Measurements from ENCODE around the gene RANGAP1. TPM values are rescaled to one million over a fixed set of nuclear protein-coding genes. Genes with fewer than 3 reads are reported as not detected.
A peak's percentile ranks its signal among the peaks of the same experiment; 100 is the strongest.

The RANGAP1 gene
- total and polyA plus RNA-seq, 2 donors (not counting 1 experiment from before 2014, with no cell fraction given): 37.2 to 59.9 TPM

DNA sequence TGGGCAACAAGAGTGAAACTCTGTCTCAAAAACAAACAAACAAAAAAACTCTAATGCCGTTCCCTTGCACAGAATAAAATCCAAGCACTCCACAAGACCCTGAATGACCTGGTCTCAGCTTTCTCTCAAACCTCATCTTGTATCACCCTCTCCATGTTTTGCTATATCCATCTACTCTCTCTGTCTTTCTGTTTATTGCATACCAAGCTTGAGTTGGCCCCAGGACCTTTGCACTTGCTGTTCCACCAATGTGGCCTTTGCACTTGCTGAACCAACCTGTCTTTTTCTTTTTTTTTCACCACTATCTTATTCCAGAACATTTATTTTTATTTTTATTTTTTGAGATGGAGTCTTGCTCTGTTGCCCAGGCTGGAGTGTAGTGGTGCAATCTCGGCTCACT lies 82.9 kb downstream of the RANGAP1 start:
- no peaks in the 10 kb centered on the region for H3K36me3 ChIP-seq (ENCODE audit: control insufficient read depth, insufficient read depth, low read length)

DNA sequence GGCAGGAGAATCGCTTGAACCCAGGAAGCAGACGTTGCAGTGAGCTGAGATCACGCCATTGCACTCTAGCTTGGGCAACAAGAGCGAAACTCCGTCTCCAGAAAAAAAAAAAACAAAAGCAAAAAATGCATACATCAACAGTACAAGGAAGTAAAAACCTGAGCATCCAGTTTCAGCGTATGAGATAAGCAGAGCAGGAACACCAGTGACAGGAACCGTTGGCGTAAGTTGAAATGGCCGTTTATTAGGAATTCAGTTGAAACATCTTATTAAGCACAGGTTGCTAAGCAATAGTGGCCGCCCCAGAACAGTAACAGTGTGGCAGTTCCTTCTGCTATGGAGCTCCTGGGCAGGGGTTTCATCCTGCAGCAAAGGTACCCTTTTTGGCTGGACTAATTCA lies 84.8 kb downstream of the RANGAP1 start:
- no peak overlapping the region for H3K4me3 ChIP-seq (replicated peaks in 1 of 4; ENCODE audit: control extremely low read depth in 1 of 4, insufficient read depth in 1 of 4, low read depth in 3 of 4, low read length in 4 of 4)

More for the DNA sequence above, 82.9 kb downstream of the RANGAP1 start:
- TF ChIP-seq, protein P1, sequence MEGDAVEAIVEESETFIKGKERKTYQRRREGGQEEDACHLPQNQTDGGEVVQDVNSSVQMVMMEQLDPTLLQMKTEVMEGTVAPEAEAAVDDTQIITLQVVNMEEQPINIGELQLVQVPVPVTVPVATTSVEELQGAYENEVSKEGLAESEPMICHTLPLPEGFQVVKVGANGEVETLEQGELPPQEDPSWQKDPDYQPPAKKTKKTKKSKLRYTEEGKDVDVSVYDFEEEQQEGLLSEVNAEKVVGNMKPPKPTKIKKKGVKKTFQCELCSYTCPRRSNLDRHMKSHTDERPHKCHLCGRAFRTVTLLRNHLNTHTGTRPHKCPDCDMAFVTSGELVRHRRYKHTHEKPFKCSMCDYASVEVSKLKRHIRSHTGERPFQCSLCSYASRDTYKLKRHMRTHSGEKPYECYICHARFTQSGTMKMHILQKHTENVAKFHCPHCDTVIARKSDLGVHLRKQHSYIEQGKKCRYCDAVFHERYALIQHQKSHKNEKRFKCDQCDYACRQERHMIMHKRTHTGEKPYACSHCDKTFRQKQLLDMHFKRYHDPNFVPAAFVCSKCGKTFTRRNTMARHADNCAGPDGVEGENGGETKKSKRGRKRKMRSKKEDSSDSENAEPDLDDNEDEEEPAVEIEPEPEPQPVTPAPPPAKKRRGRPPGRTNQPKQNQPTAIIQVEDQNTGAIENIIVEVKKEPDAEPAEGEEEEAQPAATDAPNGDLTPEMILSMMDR (conservative IDR thresholded peaks at IDR 0.05 in 1 of 2, IDR thresholded peaks at IDR 0.05 in 1 of 2; ENCODE audit: low read depth in 1 of 2, low read length in 2 of 2): no peak
- TF ChIP-seq EZH2 (IDR thresholded peaks at IDR 0.05; ENCODE audit: low read length, missing control alignments): no peak
- DNase-seq (ENCODE audit: low read depth in 2 of 2): no peak
- Histone ChIP-seq H3K79me2 (ENCODE audit: control insufficient read depth, insufficient read depth, low read length) (peaks cover 10% of the 10 kb centered on the region), H3K4me2 (ENCODE audit: extremely low read depth, insufficient read depth, low read length) (no peak overlapping the region), H3K4me3 (replicated peaks in 1 of 4; ENCODE audit: control extremely low read depth in 1 of 4, insufficient read depth in 1 of 4, low read depth in 3 of 4, low read length in 4 of 4) (no peak overlapping the region), H3K4me1 (ENCODE audit: control insufficient read depth, extremely low read depth, insufficient read depth, low read length) (no peaks in the 10 kb centered on the region), H3K27ac (ENCODE audit: insufficient read depth, low read length) (no peak overlapping the region), H4K20me1 (ENCODE audit: control insufficient read depth, extremely low read depth, insufficient read depth, low read length) (no peaks in the 10 kb centered on the region), H3K9ac (ENCODE audit: insufficient read depth, low read length) (no peak overlapping the region), H3K27me3 (ENCODE audit: control insufficient read depth, insufficient read depth, low read length) (no peaks in the 10 kb centered on the region), H2AFZ (ENCODE audit: low read length) (no peak overlapping the region), H3K9me3 (ENCODE audit: control insufficient read depth, insufficient read depth, low read depth, low read length) (no peaks in the 10 kb centered on the region)

DNA sequence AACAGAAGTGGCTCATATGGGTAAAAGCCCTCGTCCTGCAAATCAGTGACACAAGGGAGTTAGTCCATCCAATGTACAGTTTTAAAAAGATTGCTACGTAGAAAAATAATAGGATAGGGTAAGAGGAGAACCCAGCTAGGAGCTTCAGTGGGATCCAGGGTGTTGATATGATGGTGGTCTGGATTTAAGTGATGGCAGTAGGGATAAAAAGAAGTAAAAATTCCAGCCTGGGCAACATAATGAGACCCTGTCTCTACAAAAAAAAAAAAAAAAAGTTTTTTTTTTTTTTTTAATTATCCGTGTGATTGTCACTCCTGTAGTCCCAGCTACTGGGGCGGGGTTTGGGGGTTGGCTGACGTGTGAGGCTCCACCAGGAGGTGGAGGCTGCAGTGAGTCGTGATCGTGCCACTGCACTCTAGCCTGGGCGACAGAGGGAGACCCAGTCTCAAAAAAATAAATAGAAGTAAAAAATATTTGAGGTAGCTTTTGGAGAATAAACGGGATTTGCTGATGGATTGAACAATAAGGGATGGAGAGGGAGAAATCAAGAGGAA lies 87.9 kb downstream of the RANGAP1 start:
- H3K27ac ChIP-seq (ENCODE audit: insufficient read depth, low read length): no peak overlapping the region
- peaks cover 2% of the 10 kb centered on the region for H3K4me1 ChIP-seq (ENCODE audit: control insufficient read depth, extremely low read depth, insufficient read depth, low read length)
- no peaks in the 10 kb centered on the region for H3K36me3 ChIP-seq (ENCODE audit: control insufficient read depth, insufficient read depth, low read length)
- H3K79me2 ChIP-seq (ENCODE audit: control insufficient read depth, insufficient read depth, low read length): no peaks in the 10 kb centered on the region
- peak overlapping the region; percentile 58 to 78 (median 73) for H3K4me3 ChIP-seq (replicated peaks in 1 of 4; ENCODE audit: control extremely low read depth in 1 of 4, insufficient read depth in 1 of 4, low read depth in 3 of 4, low read length in 4 of 4)
- H4K20me1 ChIP-seq (ENCODE audit: control insufficient read depth, extremely low read depth, insufficient read depth, low read length): no peaks in the 10 kb centered on the region
- H3K9me3 ChIP-seq (ENCODE audit: control insufficient read depth, insufficient read depth, low read depth, low read length): no peaks in the 10 kb centered on the region
- H3K4me2 ChIP-seq (ENCODE audit: extremely low read depth, insufficient read depth, low read length): peak overlapping the region; percentile 90
- DNase-seq (ENCODE audit: low read depth in 2 of 2): no peak
- H3K9ac ChIP-seq (ENCODE audit: insufficient read depth, low read length): no peak overlapping the region
- peak overlapping the region; percentile 93 for H2AFZ ChIP-seq (ENCODE audit: low read length)
- TF ChIP-seq EZH2 (IDR thresholded peaks at IDR 0.05; ENCODE audit: low read length, missing control alignments): no peak
- H3K27me3 ChIP-seq (ENCODE audit: control insufficient read depth, insufficient read depth, low read length): no peaks in the 10 kb centered on the region

More for the DNA sequence above, 84.8 kb downstream of the RANGAP1 start:
- peaks cover 9% of the 10 kb centered on the region for H3K79me2 ChIP-seq (ENCODE audit: control insufficient read depth, insufficient read depth, low read length)
- TF ChIP-seq, protein P1 (conservative IDR thresholded peaks at IDR 0.05 in 1 of 2, IDR thresholded peaks at IDR 0.05 in 1 of 2; ENCODE audit: low read depth in 1 of 2, low read length in 2 of 2): no peak
- TF ChIP-seq EZH2 (IDR thresholded peaks at IDR 0.05; ENCODE audit: low read length, missing control alignments): no peak
- H3K9me3 ChIP-seq (ENCODE audit: control insufficient read depth, insufficient read depth, low read depth, low read length): no peaks in the 10 kb centered on the region
- peaks cover 2% of the 10 kb centered on the region for H3K4me1 ChIP-seq (ENCODE audit: control insufficient read depth, extremely low read depth, insufficient read depth, low read length)
- no peak overlapping the region for H3K9ac ChIP-seq (ENCODE audit: insufficient read depth, low read length)
- no peak for DNase-seq (ENCODE audit: low read depth in 2 of 2)
- no peaks in the 10 kb centered on the region for H3K36me3 ChIP-seq (ENCODE audit: control insufficient read depth, insufficient read depth, low read length)
- no peak overlapping the region for H3K4me2 ChIP-seq (ENCODE audit: extremely low read depth, insufficient read depth, low read length)
- H2AFZ ChIP-seq (ENCODE audit: low read length): no peak overlapping the region
- no peaks in the 10 kb centered on the region for H4K20me1 ChIP-seq (ENCODE audit: control insufficient read depth, extremely low read depth, insufficient read depth, low read length)
- H3K27ac ChIP-seq (ENCODE audit: insufficient read depth, low read length): no peak overlapping the region
- H3K27me3 ChIP-seq (ENCODE audit: control insufficient read depth, insufficient read depth, low read length): no peaks in the 10 kb centered on the region
